ENCODE data around the gene C1GALT1. TPM values are rescaled to one million over a fixed set of nuclear protein-coding genes. Genes with fewer than 3 reads are reported as not detected.

The C1GALT1 gene
- polyA plus RNA-seq, 3 donors, result 12.5 to 47.7 (median 45.1) TPM

DNA sequence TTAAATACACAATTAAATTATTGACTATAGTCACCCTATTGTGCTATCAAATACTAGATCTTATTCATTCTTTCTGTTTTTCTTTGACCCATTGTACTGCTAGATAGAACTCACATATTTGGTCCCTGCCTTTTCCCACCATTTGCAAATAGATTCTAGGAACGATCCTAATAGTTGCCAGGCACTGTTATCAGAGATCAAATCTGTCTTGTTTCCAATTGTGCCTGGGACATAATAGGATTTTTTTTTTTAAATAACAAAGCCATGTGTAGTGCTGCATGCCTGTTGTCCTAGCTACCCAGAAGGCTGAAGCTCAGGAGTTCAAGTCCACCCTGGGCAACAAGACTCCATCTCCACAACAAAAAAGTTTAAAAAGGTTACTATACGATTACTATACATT, 72.0 kb downstream of the C1GALT1 start:
- no peaks in the 10 kb centered on the region for H3K9me3 Mint-ChIP-seq
- H2AFZ ChIP-seq (ENCODE audit: insufficient read depth, low read depth, low read length, poor library complexity, severe bottlenecking), result no peak overlapping the region
- no peaks in the 10 kb centered on the region for H3K79me2 ChIP-seq (ENCODE audit: insufficient read depth, low read length)
- TF ChIP-seq, protein P1, sequence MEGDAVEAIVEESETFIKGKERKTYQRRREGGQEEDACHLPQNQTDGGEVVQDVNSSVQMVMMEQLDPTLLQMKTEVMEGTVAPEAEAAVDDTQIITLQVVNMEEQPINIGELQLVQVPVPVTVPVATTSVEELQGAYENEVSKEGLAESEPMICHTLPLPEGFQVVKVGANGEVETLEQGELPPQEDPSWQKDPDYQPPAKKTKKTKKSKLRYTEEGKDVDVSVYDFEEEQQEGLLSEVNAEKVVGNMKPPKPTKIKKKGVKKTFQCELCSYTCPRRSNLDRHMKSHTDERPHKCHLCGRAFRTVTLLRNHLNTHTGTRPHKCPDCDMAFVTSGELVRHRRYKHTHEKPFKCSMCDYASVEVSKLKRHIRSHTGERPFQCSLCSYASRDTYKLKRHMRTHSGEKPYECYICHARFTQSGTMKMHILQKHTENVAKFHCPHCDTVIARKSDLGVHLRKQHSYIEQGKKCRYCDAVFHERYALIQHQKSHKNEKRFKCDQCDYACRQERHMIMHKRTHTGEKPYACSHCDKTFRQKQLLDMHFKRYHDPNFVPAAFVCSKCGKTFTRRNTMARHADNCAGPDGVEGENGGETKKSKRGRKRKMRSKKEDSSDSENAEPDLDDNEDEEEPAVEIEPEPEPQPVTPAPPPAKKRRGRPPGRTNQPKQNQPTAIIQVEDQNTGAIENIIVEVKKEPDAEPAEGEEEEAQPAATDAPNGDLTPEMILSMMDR (IDR thresholded peaks at IDR 0.05), result no peak
- H3K27me3 Mint-ChIP-seq (ENCODE audit: low read depth in 3 of 3), result no peaks in the 10 kb centered on the region
- no peak overlapping the region for H3K27ac ChIP-seq (ENCODE audit: low read depth in 1 of 2, low read length in 2 of 2)
- H4K20me1 ChIP-seq (ENCODE audit: insufficient read depth, low read length), result no peaks in the 10 kb centered on the region
- intact Hi-C loops (cut with micrococcal nuclease), result no loop called here
- no peak overlapping the region for H3K4me3 Mint-ChIP-seq
- H3K36me3 Mint-ChIP-seq, result peaks cover 16 to 19% of the 10 kb centered on the region in 2 donors
- H3K4me3 ChIP-seq (replicated peaks in 1 of 3; ENCODE audit: low read depth in 2 of 3, low read length in 3 of 3), result no peak overlapping the region
- no peak overlapping the region for H3K27ac Mint-ChIP-seq
- no peak overlapping the region for H3K9ac ChIP-seq (ENCODE audit: insufficient read depth, low read length, poor library complexity, severe bottlenecking)
- H3K36me3 ChIP-seq (replicated peaks in 1 of 2; ENCODE audit: control insufficient read depth in 1 of 2, insufficient read depth in 2 of 2, low read length in 2 of 2), result peaks cover 0 to 5% of the 10 kb centered on the region in 2 donors
- H3K4me1 Mint-ChIP-seq, result peaks cover 50% of the 10 kb centered on the region
- H3K27me3 ChIP-seq (ENCODE audit: control insufficient read depth in 2 of 2, insufficient read depth in 2 of 2, low read length in 2 of 2), result no peaks in the 10 kb centered on the region
- H3K4me1 ChIP-seq (ENCODE audit: control insufficient read depth in 1 of 2, insufficient read depth in 2 of 2, low read length in 2 of 2), result peaks cover 43 to 53% of the 10 kb centered on the region in 2 donors
- no peak overlapping the region for H3K4me2 ChIP-seq (replicated peaks; ENCODE audit: extremely low read depth, low read length, poor library complexity, severe bottlenecking)
- H3K9me3 ChIP-seq (replicated peaks in 1 of 2; ENCODE audit: control insufficient read depth in 1 of 2, insufficient read depth in 1 of 2, low read length in 2 of 2), result no peaks in the 10 kb centered on the region
- no peak for DNase-seq
- no CpG with 5 or more reads among the region's 2 CpGs for WGBS (ENCODE audit: insufficient coverage)

- no peaks in the 10 kb centered on the region for H3K79me2 ChIP-seq (ENCODE audit: insufficient read depth, low read length)
- H3K36me3 Mint-ChIP-seq, result peaks cover 16 to 21% of the 10 kb centered on the region in 2 donors
- no peaks in the 10 kb centered on the region for H3K27me3 Mint-ChIP-seq (ENCODE audit: low read depth in 3 of 3)
- no peaks in the 10 kb centered on the region for H3K27me3 ChIP-seq (ENCODE audit: control insufficient read depth in 2 of 2, insufficient read depth in 2 of 2, low read length in 2 of 2)
- no peak overlapping the region for H2AFZ ChIP-seq (ENCODE audit: insufficient read depth, low read depth, low read length, poor library complexity, severe bottlenecking)
- no peaks in the 10 kb centered on the region for H4K20me1 ChIP-seq (ENCODE audit: insufficient read depth, low read length)
- WGBS (ENCODE audit: insufficient coverage), result no CpG with 5 or more reads among the region's 5 CpGs
- H3K9me3 Mint-ChIP-seq, result no peaks in the 10 kb centered on the region
- peaks cover 49 to 58% of the 10 kb centered on the region in 2 donors for H3K4me1 ChIP-seq (ENCODE audit: control insufficient read depth in 1 of 2, insufficient read depth in 2 of 2, low read length in 2 of 2)
- no peak overlapping the region for H3K27ac ChIP-seq (ENCODE audit: low read depth in 1 of 2, low read length in 2 of 2)
- H3K9me3 ChIP-seq (replicated peaks in 1 of 2; ENCODE audit: control insufficient read depth in 1 of 2, insufficient read depth in 1 of 2, low read length in 2 of 2), result no peaks in the 10 kb centered on the region
- intact Hi-C loops (cut with micrococcal nuclease), result loop anchor here in 1 of 2 donors (5.0 kb wide), 1 partner anchor 73 kb away; the partner anchor contains the start of gene C1GALT1
- peaks cover 56% of the 10 kb centered on the region for H3K4me1 Mint-ChIP-seq
- H3K4me2 ChIP-seq (replicated peaks; ENCODE audit: extremely low read depth, low read length, poor library complexity, severe bottlenecking), result no peak overlapping the region
- TF ChIP-seq, protein P1 (IDR thresholded peaks at IDR 0.05), result no peak
- no peak overlapping the region for H3K4me3 Mint-ChIP-seq
- DNase-seq, result no peak
- no peak overlapping the region for H3K27ac Mint-ChIP-seq
- no peak overlapping the region for H3K4me3 ChIP-seq (replicated peaks in 1 of 3; ENCODE audit: low read depth in 2 of 3, low read length in 3 of 3)
- peaks cover 0 to 5% of the 10 kb centered on the region in 2 donors for H3K36me3 ChIP-seq (replicated peaks in 1 of 2; ENCODE audit: control insufficient read depth in 1 of 2, insufficient read depth in 2 of 2, low read length in 2 of 2)
- H3K9ac ChIP-seq (ENCODE audit: insufficient read depth, low read length, poor library complexity, severe bottlenecking), result no peak overlapping the region
These were observed 72.6 kb downstream of the C1GALT1 start for GRCh38 chr7:7254908-7255307.
